Kidney epithelial cell (primary cell): ENCODE data around the gene MCM8. TPM values are rescaled to one million over a fixed set of nuclear protein-coding genes. Genes with fewer than 3 reads are reported as not detected.

ENCODE experiments used
- DNase-seq: peaks from one replicate; pipeline ENCODE4 v3.0.0-alpha.2; 2010; ENCODE audit warnings: low read depth
- H3K27me3 ChIP-seq: 2 replicates; pipeline ENCODE4 v1.6.0; 2011; ENCODE audit warnings: low read length; ENCODE audit not compliant: control insufficient read depth, insufficient read depth
- H3K36me3 ChIP-seq: 2 replicates; pipeline ENCODE4 v1.5.1; 2011; ENCODE audit warnings: low read length; ENCODE audit not compliant: control insufficient read depth, insufficient read depth
- H3K4me3 ChIP-seq: 2 replicates; pipeline ENCODE4 v1.5.1; 2011; ENCODE audit warnings: low read depth, mild to moderate bottlenecking, control low read depth, low read length
- total RNA-seq: library from RNA; depleted of rRNA; stranded (reverse); fragments of >200 nt; gene quantifications from 2 replicates; pipeline ENCODE4 v1.2.3, GENCODE V29; 2015
- TF ChIP-seq, protein P1 (sequence below): IDR thresholded peaks from 2 replicates; pipeline ENCODE4 v1.5.1; 2011; ENCODE audit warnings: mild to moderate bottlenecking, moderate library complexity, low read length, control low read depth, inconsistent platforms; ENCODE audit not compliant: insufficient read depth, poor library complexity, severe bottlenecking

MCM8 gene
- 5.1 and 6.1 TPM in 2 replicates for total RNA-seq

DNA sequence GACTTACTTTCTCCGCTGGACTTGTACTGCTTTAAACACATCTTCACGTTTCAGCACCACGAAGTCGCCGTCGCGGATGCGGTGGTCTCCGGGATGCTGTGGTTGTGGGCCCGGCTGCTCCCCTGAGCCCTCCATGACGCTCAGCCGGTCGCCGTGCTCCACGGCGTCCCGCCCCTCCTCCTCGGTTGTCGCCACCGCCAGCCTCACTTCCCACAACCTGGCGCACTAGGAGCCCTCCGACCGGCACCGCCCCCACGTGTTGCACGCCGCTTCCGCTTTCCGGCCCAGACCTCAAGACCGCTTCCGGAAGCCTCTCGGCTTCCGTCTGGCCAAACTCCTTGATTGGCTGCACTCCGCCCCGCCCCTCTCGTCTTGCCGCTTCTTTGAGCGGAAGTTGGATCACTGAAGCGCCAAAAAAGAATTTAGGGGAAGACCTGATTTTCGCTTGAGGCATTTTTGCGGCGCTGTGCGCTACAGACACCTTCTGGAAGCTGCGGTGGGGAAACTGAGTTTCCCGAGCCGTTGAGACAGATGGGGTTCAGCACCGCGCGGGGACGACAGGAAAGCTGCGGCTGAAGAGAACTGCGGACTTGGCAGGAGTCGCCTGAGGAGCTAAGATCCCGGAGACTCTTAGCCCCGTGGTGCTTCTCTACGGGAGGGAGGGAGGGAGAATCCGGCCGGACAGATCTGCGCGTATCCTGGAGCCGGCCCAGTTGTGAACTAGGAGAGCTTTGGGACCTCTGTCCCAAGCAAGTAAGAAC lies at the start of gene MCM8, which contains the start of gene TRMT6:
Gene MCM8, plus strand, starts transcription at position 382 of the 761 bp plus-strand sequence. CDS start 1,364 bp downstream, outside the sequence.
Gene TRMT6, minus strand, starts transcription at position 263 of the 761 bp plus-strand sequence. Its CDS starts 128 bp downstream, at position 135.
- H3K36me3 ChIP-seq: peaks cover 3% of the 10 kb centered on the region
- H3K4me3 ChIP-seq: peak within 1 kb of the TSS; percentile 99
- TF ChIP-seq, protein P1, sequence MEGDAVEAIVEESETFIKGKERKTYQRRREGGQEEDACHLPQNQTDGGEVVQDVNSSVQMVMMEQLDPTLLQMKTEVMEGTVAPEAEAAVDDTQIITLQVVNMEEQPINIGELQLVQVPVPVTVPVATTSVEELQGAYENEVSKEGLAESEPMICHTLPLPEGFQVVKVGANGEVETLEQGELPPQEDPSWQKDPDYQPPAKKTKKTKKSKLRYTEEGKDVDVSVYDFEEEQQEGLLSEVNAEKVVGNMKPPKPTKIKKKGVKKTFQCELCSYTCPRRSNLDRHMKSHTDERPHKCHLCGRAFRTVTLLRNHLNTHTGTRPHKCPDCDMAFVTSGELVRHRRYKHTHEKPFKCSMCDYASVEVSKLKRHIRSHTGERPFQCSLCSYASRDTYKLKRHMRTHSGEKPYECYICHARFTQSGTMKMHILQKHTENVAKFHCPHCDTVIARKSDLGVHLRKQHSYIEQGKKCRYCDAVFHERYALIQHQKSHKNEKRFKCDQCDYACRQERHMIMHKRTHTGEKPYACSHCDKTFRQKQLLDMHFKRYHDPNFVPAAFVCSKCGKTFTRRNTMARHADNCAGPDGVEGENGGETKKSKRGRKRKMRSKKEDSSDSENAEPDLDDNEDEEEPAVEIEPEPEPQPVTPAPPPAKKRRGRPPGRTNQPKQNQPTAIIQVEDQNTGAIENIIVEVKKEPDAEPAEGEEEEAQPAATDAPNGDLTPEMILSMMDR: no peak
- peak; percentile 91 for DNase-seq
- no peaks in the 10 kb centered on the region for H3K27me3 ChIP-seq

DNA sequence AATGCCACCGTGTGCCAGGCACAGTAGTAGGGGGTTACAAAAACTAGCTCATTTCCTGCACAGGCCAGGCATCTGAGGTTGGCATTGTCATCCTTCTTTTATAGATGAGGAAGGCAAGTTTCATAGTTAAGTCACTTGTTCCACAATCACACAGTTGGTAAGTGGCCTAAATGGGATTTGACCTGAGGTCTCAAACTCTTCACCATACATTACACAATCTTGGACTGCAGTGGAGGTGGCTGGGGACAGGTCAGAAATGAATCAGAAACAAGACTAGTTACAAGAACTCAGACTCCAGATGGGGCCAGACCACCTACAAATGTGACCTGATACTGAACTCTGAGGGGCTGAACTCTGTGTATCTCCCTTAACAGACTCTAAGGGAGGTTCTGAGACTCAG lies 49.5 kb upstream of the MCM8 start:
- no peaks in the 10 kb centered on the region for H3K36me3 ChIP-seq
- no peak overlapping the region for H3K4me3 ChIP-seq
- TF ChIP-seq, protein P1: no peak
- no peak for DNase-seq
- peaks cover 2% of the 10 kb centered on the region for H3K27me3 ChIP-seq

DNA sequence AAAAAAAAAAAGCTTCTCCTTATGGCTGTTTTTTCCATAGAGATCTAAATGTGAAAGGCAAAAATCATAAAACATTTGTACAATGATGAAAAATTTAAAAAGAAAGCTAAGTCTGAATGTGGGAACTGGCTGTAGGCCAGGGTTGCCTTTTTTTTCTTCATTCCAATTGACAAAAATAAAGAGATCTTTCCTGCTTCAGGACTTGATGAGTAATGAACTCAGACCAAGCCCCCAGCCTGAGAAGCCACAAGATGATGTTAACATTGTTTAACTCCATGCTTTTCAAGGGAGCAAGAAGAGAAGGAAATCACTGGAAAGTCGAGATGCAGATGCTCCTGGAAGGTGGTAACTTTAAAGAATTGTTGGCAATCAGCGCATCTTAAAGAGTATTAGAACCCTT lies 41.5 kb upstream of the MCM8 start:
- no peak for DNase-seq

DNA sequence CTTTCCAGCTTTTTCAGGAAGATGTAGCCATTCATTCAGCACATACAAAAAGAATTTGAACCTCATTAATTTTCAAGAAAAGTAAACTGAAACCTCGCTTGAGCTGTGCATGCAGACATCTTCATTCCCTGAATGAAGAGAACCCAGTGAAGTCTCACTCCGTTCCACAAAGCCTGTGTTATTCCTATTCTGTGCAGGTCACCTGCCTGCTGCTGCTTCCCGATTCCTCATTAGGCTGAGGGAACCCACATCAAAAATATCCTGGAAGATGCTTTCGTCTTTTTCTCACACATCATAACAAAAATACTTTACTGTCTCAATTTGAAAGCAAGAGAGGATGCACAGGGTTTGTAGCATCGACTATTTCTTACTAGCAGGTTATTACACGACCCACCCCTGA lies 40.3 kb upstream of the MCM8 start:
- Histone ChIP-seq H3K36me3 (no peaks in the 10 kb centered on the region), H3K4me3 (no peak overlapping the region), H3K27me3 (peaks cover 6% of the 10 kb centered on the region)
- TF ChIP-seq, protein P1: no peak
- DNase-seq: no peak

More for the DNA sequence above, 41.5 kb upstream of the MCM8 start:
- H3K36me3 ChIP-seq: no peaks in the 10 kb centered on the region
- TF ChIP-seq, protein P1: no peak
- no peak overlapping the region for H3K4me3 ChIP-seq
- H3K27me3 ChIP-seq: peaks cover 8% of the 10 kb centered on the region

DNA sequence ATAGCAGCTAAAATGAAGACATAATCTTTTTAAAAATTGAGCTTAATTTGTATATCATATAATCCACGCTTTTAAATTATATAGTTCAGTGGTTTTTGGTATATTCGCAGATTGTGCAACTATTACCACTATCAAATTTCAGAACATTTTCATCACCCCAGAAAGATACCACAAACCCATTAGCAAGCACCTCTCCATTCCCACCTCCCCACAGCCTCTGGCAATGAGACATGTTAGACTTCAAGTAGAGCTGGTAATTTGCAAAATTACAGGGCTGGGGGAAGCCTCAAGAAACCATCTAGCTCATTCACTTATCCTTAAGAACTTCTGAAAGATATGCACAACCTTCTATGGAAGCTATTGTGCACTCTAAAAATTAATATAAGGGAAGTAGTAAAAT lies 37.3 kb upstream of the MCM8 start:
- Histone ChIP-seq H3K4me3 (no peak overlapping the region), H3K27me3 (peaks cover 6% of the 10 kb centered on the region), H3K36me3 (no peaks in the 10 kb centered on the region)
- DNase-seq: no peak
- TF ChIP-seq, protein P1: no peak

DNA sequence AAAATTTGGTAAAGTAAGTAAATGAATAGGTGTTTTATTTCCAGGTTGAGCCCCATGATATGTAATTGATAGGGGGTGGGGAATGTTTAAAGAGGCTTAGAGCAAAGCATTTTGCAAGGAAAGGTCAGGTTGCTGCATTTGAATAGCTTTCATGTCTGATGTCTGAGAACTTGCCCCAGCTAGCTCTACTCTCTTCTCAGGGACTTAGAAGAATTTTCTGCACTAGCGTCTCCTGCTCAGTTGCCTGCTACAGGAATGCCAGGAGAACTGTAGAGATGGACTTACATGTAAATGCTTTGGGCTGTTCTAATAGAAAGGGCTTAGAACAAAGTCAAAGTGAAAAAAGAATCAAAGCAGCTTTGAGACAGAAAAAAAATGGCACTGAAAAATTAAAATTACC lies 35.6 kb upstream of the MCM8 start:
- peaks cover 6% of the 10 kb centered on the region for H3K27me3 ChIP-seq
- no peak for DNase-seq
- TF ChIP-seq, protein P1: no peak
- no peaks in the 10 kb centered on the region for H3K36me3 ChIP-seq
- H3K4me3 ChIP-seq: no peak overlapping the region
